GM06990 (cell line): ENCODE data around the gene CIB2.

Source experiments
- DNase-seq: peaks from one replicate; pipeline ENCODE4 v3.0.0-alpha.2; 2011; ENCODE audit not compliant: insufficient read length; ENCODE audit errors: extremely low read depth
- H3K27me3 ChIP-seq: replicated peaks from 2 replicates; pipeline ENCODE4 v1.6.0; 2011; ENCODE audit warnings: low read length; ENCODE audit not compliant: control insufficient read depth, insufficient read depth
- H3K36me3 ChIP-seq: 2 replicates; pipeline ENCODE4 v1.5.1; 2011; ENCODE audit warnings: low read length; ENCODE audit not compliant: control insufficient read depth, insufficient read depth
- H3K4me3 ChIP-seq: replicated peaks from 2 replicates; pipeline ENCODE4 v1.5.1; 2011; ENCODE audit warnings: low read depth, mild to moderate bottlenecking, control low read depth, low read length
- TF ChIP-seq, protein P1 (sequence below): IDR thresholded peaks from 2 replicates; pipeline ENCODE4 v1.5.1; 2011; ENCODE audit warnings: low read length, control low read depth, mild to moderate bottlenecking, inconsistent platforms; ENCODE audit not compliant: insufficient read depth, poor library complexity, severe bottlenecking

Gene CIB2

DNA sequence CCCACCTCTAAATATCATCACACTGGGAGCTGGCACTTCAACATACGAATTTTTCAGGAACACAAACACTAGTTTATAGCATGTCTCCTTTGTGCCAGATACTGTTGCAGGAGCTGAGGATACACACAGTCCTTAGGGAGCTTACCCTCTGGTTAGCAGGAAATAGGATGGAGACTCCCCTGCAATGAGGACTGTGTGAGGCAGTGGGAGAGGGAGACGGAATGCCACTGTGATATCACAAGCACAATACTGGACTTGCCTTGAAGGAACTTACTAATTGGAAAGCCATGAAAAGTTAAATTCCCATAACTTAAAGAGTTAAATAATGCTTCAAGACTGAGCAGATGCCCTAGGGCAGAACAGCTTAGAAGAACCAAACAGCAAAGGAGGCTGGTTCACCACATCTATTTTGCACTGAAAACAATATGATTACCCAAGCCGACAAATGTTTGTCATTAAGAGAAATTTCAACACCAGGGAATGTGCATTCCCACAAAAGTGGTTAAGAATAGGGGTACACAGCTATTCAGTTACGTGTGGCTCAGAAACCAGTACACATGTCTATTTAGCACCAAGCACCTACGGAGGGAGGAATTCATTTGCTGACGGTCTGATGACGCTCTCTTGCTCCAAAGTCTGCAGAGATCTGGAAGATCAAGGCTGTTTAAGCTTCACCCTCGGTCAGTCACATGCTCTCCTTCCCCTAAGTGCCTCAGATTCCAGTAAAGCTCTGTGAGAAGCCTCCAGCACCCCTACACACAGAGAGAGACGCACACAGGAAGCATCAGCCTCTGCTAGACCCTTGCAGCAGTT is 59.0 kb downstream of the CIB2 start:
- TF ChIP-seq, protein P1, sequence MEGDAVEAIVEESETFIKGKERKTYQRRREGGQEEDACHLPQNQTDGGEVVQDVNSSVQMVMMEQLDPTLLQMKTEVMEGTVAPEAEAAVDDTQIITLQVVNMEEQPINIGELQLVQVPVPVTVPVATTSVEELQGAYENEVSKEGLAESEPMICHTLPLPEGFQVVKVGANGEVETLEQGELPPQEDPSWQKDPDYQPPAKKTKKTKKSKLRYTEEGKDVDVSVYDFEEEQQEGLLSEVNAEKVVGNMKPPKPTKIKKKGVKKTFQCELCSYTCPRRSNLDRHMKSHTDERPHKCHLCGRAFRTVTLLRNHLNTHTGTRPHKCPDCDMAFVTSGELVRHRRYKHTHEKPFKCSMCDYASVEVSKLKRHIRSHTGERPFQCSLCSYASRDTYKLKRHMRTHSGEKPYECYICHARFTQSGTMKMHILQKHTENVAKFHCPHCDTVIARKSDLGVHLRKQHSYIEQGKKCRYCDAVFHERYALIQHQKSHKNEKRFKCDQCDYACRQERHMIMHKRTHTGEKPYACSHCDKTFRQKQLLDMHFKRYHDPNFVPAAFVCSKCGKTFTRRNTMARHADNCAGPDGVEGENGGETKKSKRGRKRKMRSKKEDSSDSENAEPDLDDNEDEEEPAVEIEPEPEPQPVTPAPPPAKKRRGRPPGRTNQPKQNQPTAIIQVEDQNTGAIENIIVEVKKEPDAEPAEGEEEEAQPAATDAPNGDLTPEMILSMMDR, result no peak
- Histone ChIP-seq H3K27me3 (no peaks in the 10 kb centered on the region), H3K36me3 (no peaks in the 10 kb centered on the region), H3K4me3 (no peak overlapping the region)
- DNase-seq, result no peak

GRCh38 chr15:78071383-78071782 is 59.9 kb downstream of the CIB2 start:
- TF ChIP-seq, protein P1, result no peak
- Histone ChIP-seq H3K36me3 (no peaks in the 10 kb centered on the region), H3K4me3 (no peak overlapping the region), H3K27me3 (no peaks in the 10 kb centered on the region)
- DNase-seq, result no peak

- no peak for DNase-seq
- Histone ChIP-seq H3K4me3 (no peak overlapping the region), H3K36me3 (no peaks in the 10 kb centered on the region)
Measured at GRCh38 chr15:78070049-78070700, 61.1 kb downstream of the CIB2 start.

DNA sequence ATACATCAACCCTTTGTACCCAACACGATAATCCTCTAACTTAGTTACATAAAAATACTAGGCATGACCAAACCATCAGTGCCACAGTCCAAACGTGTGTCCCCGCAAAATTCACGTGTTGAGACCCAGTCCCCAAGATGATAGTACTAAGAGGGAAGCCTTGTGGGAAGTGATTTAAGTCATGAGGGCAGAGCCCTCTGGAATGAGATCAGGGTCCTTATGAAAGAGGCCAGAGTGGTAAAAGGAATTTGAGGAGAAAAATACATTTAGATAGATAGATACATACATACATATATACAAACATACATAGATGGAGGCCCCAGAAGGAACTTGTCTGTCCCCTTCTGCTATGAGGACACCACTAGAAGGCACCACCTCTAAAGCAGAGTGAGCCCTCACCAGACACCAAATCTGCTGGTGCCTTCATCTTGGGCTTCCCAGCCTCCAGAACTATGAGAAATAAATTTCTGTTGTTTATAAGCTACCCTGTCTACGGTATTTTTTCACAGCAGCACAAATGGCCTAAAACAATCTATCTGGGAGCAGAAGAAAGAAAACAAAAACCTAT is 61.7 kb downstream of the CIB2 start:
- H3K36me3 ChIP-seq, result no peaks in the 10 kb centered on the region
- H3K4me3 ChIP-seq, result no peak overlapping the region
- no peaks in the 10 kb centered on the region for H3K27me3 ChIP-seq
- no peak for DNase-seq
- TF ChIP-seq, protein P1, result peak; percentile 18

More at GRCh38 chr15:78070049-78070700, 61.1 kb downstream of the CIB2 start:
- TF ChIP-seq, protein P1, result no peak
- no peaks in the 10 kb centered on the region for H3K27me3 ChIP-seq

- TF ChIP-seq, protein P1, result peak; percentile 35
- DNase-seq, result no peak
- H3K27me3 ChIP-seq, result no peaks in the 10 kb centered on the region
Measured at GRCh38 chr15:78069052-78069414, 62.2 kb downstream of the CIB2 start.

More at GRCh38 chr15:78069052-78069414, 62.2 kb downstream of the CIB2 start:
- Histone ChIP-seq H3K4me3 (no peak overlapping the region), H3K36me3 (no peaks in the 10 kb centered on the region)
